ENCODE measurements around the gene EXTL1. TPM values are rescaled to one million over a fixed set of nuclear protein-coding genes. Genes with fewer than 3 reads are reported as not detected.

EXTL1 gene
- total RNA-seq, 1 donor from 2014 or later = 0.95 TPM

DNA sequence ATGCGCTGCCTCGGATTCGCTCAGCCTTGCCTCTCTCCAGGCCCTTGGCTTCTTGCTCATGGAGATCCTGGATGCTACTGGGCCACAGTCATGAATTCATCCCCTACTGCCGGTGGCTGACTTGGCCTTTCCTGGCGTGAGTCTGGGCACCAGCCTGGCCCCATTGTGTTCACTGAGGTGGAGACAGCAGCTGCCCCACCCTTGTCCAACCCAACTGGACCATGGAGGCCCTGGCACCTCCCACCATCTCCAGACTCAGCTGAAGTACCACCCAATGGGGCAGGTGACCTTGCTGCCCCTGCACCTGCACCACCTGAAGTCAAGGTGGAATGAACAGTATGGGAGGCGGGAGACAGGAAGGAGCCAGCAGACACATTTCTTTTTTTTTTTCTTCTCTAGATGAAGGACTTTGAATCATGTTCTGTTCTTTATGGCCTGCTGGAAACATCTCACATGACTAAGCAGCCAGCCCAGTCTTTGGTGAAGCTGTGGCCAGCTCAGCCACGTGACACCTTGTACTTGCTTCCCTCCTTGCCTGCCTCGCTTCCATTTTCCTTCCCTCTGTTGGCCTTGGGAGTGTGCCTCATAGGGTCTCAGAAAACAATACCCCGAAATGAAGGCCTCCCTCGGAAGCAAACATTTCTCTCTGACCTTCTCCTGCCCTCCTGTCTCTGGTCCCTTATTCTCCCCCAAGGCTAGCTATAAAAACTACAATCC lies 28.1 kb downstream of the EXTL1 start:
- TF ChIP-seq EZH2 (IDR thresholded peaks at IDR 0.05) = no peak
- TF ChIP-seq EZH2phosphoT487 (IDR thresholded peaks at IDR 0.05) = no peak
- TF ChIP-seq, protein P1, sequence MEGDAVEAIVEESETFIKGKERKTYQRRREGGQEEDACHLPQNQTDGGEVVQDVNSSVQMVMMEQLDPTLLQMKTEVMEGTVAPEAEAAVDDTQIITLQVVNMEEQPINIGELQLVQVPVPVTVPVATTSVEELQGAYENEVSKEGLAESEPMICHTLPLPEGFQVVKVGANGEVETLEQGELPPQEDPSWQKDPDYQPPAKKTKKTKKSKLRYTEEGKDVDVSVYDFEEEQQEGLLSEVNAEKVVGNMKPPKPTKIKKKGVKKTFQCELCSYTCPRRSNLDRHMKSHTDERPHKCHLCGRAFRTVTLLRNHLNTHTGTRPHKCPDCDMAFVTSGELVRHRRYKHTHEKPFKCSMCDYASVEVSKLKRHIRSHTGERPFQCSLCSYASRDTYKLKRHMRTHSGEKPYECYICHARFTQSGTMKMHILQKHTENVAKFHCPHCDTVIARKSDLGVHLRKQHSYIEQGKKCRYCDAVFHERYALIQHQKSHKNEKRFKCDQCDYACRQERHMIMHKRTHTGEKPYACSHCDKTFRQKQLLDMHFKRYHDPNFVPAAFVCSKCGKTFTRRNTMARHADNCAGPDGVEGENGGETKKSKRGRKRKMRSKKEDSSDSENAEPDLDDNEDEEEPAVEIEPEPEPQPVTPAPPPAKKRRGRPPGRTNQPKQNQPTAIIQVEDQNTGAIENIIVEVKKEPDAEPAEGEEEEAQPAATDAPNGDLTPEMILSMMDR (IDR thresholded peaks at IDR 0.05) = no peak
- H3K27me3 ChIP-seq = peaks cover 88% of the 10 kb centered on the region
- no peak overlapping the region for H3K27ac Mint-ChIP-seq
- H3K27me3 Mint-ChIP-seq (ENCODE audit: insufficient read depth, low read depth) = peaks cover 43% of the 10 kb centered on the region
- peaks cover 11% of the 10 kb centered on the region for H3K4me1 Mint-ChIP-seq
- H3K79me2 ChIP-seq (ENCODE audit: low read depth) = no peaks in the 10 kb centered on the region
- H3K4me1 ChIP-seq = peaks cover 21% of the 10 kb centered on the region
- H3K9me3 Mint-ChIP-seq = no peaks in the 10 kb centered on the region
- no peak overlapping the region for H3K4me3 Mint-ChIP-seq
- peaks cover 11% of the 10 kb centered on the region for H3F3A ChIP-seq (ENCODE audit: low read depth)
- no peak overlapping the region for H3K4me3 ChIP-seq
- no peak for DNase-seq (ENCODE audit: low spot score)
- H3K9ac ChIP-seq = no peak overlapping the region
- no peaks in the 10 kb centered on the region for H3K36me3 ChIP-seq
- H3K27ac ChIP-seq = no peak overlapping the region
- H4K20me1 ChIP-seq (ENCODE audit: low read depth) = peaks cover 9% of the 10 kb centered on the region
- no peaks in the 10 kb centered on the region for H3K36me3 Mint-ChIP-seq
- H3K9me3 ChIP-seq (ENCODE audit: low read depth) = no peaks in the 10 kb centered on the region
- H3K4me2 ChIP-seq = no peak overlapping the region
- no peak overlapping the region for H2AFZ ChIP-seq (replicated peaks)

DNA sequence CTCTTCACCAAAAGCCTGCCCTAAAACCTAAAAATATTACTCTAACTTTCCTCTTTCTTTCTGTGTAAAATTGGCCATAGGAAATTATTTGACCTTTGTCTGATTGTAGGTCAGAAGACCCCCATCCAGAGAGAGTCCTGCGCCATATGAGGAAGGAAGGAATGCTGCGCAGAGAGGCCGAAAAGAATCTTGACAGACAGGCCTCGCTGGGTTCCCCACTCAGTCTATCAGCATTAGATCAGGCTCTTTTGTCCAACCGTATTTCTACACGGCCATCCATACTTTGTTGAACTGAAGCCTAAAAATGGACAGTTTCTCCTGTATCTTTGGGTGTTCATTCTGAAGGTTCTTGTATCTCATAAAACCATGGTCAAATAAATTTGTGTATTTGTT lies 28.7 kb downstream of the EXTL1 start:
- Mint-ChIP-seq H3K9me3 (no peaks in the 10 kb centered on the region), H3K27me3 (ENCODE audit: insufficient read depth, low read depth) (peaks cover 38% of the 10 kb centered on the region), H3K36me3 (no peaks in the 10 kb centered on the region), H3K4me1 (peaks cover 5% of the 10 kb centered on the region), H3K4me3 (no peak overlapping the region), H3K27ac (no peak overlapping the region)
- Histone ChIP-seq H3K27me3 (peaks cover 82% of the 10 kb centered on the region), H3K4me2 (no peak overlapping the region), H3K36me3 (no peaks in the 10 kb centered on the region), H3K79me2 (ENCODE audit: low read depth) (no peaks in the 10 kb centered on the region), H3K4me3 (no peak overlapping the region), H4K20me1 (ENCODE audit: low read depth) (peaks cover 5% of the 10 kb centered on the region), H3K9me3 (ENCODE audit: low read depth) (no peaks in the 10 kb centered on the region), H3K4me1 (peaks cover 21% of the 10 kb centered on the region), H2AFZ (replicated peaks) (no peak overlapping the region), H3K27ac (no peak overlapping the region), H3F3A (ENCODE audit: low read depth) (peaks cover 6% of the 10 kb centered on the region), H3K9ac (no peak overlapping the region)
- no peak for DNase-seq (ENCODE audit: low spot score)
- TF ChIP-seq, protein P1 (IDR thresholded peaks at IDR 0.05) = no peak
- TF ChIP-seq EZH2 (IDR thresholded peaks at IDR 0.05) = no peak
- TF ChIP-seq EZH2phosphoT487 (IDR thresholded peaks at IDR 0.05) = no peak

DNA sequence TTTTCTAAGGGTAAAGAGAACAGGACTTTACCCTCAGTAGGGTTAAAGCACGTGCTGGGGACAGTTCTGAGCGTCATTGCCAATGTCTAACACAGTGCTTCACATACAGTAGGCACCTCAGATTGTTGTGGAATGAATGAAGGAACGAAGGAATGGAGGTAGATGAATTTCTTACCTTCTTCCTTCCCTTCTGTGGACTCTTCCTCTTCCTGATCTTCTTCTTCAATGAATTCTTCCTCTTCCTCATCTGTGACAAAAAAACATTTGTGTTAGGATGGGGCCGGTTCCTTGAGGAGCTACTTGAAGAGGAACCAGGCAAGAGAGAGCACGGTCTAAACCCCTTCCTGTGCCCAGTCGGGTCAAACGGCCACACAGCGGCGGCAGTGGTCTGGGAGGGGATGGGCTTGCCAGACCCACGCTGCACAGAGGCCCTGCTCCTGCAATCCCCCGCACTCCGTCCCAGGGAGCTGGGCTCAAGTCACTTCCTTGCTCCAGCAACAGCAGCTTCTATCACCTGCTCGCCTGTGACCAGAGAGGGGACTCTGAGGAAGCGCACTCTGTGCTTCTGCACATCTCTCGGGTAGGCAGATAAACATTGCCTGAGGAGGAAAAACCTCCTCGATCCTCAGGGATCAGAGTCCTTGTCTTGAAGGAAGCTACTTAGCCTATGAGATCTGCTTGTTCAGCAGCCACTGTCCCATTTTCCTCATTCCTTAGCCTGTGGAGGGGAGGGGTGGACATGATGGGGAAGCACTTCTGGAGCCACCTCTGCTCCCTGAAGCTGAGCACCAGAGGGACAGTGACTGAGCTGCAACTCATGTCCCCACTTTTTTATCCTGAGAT lies 32.4 kb downstream of the EXTL1 start:
- Histone ChIP-seq H4K20me1 (ENCODE audit: low read depth) (no peaks in the 10 kb centered on the region), H3K9me3 (ENCODE audit: low read depth) (no peaks in the 10 kb centered on the region), H3K36me3 (no peaks in the 10 kb centered on the region), H3K27me3 (peaks cover 54% of the 10 kb centered on the region), H3K9ac (no peak overlapping the region), H3K4me2 (no peak overlapping the region), H3K79me2 (ENCODE audit: low read depth) (no peaks in the 10 kb centered on the region), H3F3A (ENCODE audit: low read depth) (no peaks in the 10 kb centered on the region), H3K4me1 (peaks cover 4% of the 10 kb centered on the region), H3K4me3 (no peak overlapping the region), H2AFZ (replicated peaks) (peak overlapping the region; percentile 97), H3K27ac (no peak overlapping the region)
- Mint-ChIP-seq H3K9me3 (no peaks in the 10 kb centered on the region), H3K27ac (no peak overlapping the region), H3K4me1 (peaks cover 5% of the 10 kb centered on the region), H3K4me3 (no peak overlapping the region), H3K27me3 (ENCODE audit: insufficient read depth, low read depth) (peaks cover 17% of the 10 kb centered on the region), H3K36me3 (no peaks in the 10 kb centered on the region)
- TF ChIP-seq EZH2phosphoT487 (IDR thresholded peaks at IDR 0.05) (no peak), EZH2 (IDR thresholded peaks at IDR 0.05) (no peak)
- TF ChIP-seq, protein P1 (IDR thresholded peaks at IDR 0.05) = no peak
- DNase-seq (ENCODE audit: low spot score) = peak; percentile 48
